ENCODE data around the gene RNF38.
"Not testable (repeated sequence)": the region's sequence is repeated elsewhere in the genome, so short reads cannot be mapped to it uniquely, and the experiment has no call there.

Gene RNF38

GRCh38 chr9:36325081-36325828 lies 74.8 kb downstream of the RNF38 start:
- DNase-seq (ENCODE audit: low spot score), result no peak

DNA sequence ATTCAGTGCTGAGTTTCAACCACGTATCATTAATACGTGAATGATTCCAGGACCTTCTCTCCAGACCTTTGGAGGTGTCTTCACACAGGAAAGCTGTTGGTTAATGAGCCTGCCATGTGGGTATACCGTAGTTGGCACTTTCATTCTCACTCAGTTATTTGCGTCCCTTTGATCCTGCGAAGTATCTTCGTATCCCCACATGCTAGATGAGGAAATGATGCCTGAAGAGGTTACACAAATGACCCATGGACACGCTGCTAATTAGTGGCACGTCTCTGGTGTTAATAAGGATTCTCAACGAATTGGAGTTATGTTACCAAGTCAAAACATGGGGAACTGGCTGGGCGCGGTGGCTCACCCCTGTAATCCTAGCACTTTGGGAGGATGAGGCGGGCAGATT lies 76.1 kb downstream of the RNF38 start:
- DNase-seq (ENCODE audit: low spot score), result no peak
- in situ Hi-C loops (cut with MboI; ENCODE audit: low pct_unique_long_range_greater_than_20kb, low sequenced_read_pairs, unreplicated experiment), result no loop called here

More at GRCh38 chr9:36325081-36325828, 74.8 kb downstream of the RNF38 start:
- in situ Hi-C loops (cut with MboI; ENCODE audit: low pct_unique_long_range_greater_than_20kb, low sequenced_read_pairs, unreplicated experiment), result no loop called here
- TF ChIP-seq, protein P1, sequence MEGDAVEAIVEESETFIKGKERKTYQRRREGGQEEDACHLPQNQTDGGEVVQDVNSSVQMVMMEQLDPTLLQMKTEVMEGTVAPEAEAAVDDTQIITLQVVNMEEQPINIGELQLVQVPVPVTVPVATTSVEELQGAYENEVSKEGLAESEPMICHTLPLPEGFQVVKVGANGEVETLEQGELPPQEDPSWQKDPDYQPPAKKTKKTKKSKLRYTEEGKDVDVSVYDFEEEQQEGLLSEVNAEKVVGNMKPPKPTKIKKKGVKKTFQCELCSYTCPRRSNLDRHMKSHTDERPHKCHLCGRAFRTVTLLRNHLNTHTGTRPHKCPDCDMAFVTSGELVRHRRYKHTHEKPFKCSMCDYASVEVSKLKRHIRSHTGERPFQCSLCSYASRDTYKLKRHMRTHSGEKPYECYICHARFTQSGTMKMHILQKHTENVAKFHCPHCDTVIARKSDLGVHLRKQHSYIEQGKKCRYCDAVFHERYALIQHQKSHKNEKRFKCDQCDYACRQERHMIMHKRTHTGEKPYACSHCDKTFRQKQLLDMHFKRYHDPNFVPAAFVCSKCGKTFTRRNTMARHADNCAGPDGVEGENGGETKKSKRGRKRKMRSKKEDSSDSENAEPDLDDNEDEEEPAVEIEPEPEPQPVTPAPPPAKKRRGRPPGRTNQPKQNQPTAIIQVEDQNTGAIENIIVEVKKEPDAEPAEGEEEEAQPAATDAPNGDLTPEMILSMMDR (IDR thresholded peaks at IDR 0.05; ENCODE audit: extremely low read depth, insufficient read depth, missing control alignments), result no peak

DNA sequence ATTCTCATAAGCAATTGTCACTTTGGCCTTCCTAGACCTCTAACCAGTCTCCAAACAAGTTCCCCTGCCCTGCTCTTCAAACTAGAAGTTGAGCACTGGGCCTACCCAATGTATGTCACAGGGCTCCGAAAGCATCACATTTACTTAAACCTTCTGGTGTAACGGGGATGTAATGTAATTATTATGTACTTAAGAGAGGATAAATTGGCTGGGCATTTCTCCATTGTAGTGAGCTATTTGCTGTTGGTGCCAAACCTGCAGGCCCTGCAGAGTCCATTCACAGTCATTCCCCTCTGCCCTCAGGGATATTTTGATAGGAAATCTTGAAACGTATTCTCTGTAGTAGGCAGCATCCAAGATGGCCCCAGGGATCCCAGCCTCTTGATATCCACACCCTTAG lies 77.6 kb downstream of the RNF38 start:
- TF ChIP-seq, protein P1 (IDR thresholded peaks at IDR 0.05; ENCODE audit: extremely low read depth, insufficient read depth, missing control alignments), result no peak
- no peak for DNase-seq (ENCODE audit: low spot score)
- in situ Hi-C loops (cut with MboI; ENCODE audit: low pct_unique_long_range_greater_than_20kb, low sequenced_read_pairs, unreplicated experiment), result no loop called here

More for the DNA sequence above, 76.1 kb downstream of the RNF38 start:
- TF ChIP-seq, protein P1 (IDR thresholded peaks at IDR 0.05; ENCODE audit: extremely low read depth, insufficient read depth, missing control alignments), result no peak

DNA sequence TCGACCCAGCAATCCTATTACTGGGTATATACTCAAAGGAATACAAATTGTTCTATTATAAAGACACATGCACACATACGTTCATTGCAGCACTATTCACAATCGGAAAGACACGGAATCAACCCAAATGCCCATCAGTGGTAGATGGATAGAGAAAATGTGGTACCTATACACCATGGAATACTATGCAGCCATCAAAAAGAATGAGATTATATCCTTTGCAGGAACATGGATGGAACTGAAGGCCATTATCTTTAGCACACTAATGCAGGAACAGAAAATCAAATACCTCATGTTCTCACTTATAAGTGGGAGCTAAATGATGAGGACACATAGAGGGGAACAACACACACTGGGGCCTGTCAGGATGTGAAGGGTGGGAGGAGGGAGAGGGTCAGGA lies 78.2 kb downstream of the RNF38 start:
- in situ Hi-C loops (cut with MboI; ENCODE audit: low pct_unique_long_range_greater_than_20kb, low sequenced_read_pairs, unreplicated experiment), result not testable (repeated sequence)

DNA sequence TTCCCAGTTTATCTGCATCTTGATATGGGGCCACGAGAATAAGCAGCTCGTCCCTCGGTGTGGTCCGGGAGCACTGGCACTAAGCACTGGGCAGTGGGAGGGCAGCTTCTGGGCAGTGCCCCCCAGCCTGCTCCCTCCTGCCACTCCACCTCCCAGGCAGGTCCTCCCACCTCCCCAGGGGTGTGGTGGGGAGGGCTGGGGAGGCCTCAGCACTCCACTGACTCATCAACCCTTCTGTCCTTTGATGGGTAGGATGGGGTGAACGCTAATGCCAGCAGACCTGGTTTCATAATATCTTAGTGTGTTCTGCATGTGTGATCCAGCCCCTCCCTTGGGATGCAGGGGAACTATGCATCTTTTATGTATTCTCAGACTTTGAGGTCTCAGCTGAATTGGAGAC lies 79.6 kb downstream of the RNF38 start:
- DNase-seq (ENCODE audit: low spot score), result no peak
- in situ Hi-C loops (cut with MboI; ENCODE audit: low pct_unique_long_range_greater_than_20kb, low sequenced_read_pairs, unreplicated experiment), result no loop called here
- TF ChIP-seq, protein P1 (IDR thresholded peaks at IDR 0.05; ENCODE audit: extremely low read depth, insufficient read depth, missing control alignments), result no peak

More for the DNA sequence above, 78.2 kb downstream of the RNF38 start:
- not testable (repeated sequence) for DNase-seq (ENCODE audit: low spot score)

DNA sequence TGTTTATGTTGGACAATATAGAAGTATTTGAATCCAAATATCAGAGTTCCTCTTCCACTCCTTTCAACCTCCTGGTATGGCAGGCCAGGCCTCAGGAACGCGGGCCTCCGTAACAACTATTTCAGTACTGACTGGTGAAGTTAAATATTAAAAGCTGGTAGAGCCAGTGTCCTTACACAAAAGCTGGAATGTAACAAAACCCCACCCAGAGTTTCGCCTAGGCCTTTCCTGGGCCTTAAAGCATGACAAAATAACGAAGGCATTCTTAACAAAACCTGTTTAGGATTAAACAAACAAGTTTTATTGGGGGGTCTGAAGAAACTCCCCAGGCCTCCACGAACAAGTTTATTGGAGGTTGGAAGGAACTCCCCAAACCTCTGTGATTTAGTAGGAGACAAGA lies 80.3 kb downstream of the RNF38 start:
- in situ Hi-C loops (cut with MboI; ENCODE audit: low pct_unique_long_range_greater_than_20kb, low sequenced_read_pairs, unreplicated experiment), result no loop called here
- no peak for DNase-seq (ENCODE audit: low spot score)

GRCh38 chr9:36319183-36319582 lies 80.9 kb downstream of the RNF38 start:
- in situ Hi-C loops (cut with MboI; ENCODE audit: low pct_unique_long_range_greater_than_20kb, low sequenced_read_pairs, unreplicated experiment), result no loop called here
- DNase-seq (ENCODE audit: low spot score), result no peak
- TF ChIP-seq, protein P1 (IDR thresholded peaks at IDR 0.05; ENCODE audit: extremely low read depth, insufficient read depth, missing control alignments), result no peak

More for the DNA sequence above, 80.3 kb downstream of the RNF38 start:
- TF ChIP-seq, protein P1 (IDR thresholded peaks at IDR 0.05; ENCODE audit: extremely low read depth, insufficient read depth, missing control alignments), result no peak
